ENCODE measurements around the gene SUSD5. TPM values are rescaled to one million over a fixed set of nuclear protein-coding genes. Genes with fewer than 3 reads are reported as not detected.

SUSD5 gene
- polyA plus RNA-seq (2012; rRNA removed): 0.97 and 1.2 TPM in 2 replicates
- 0.77 and 1.3 TPM in 2 replicates for polyA plus RNA-seq (2012; cell fraction: cytosol; rRNA removed)
- 0.40 and 1.2 TPM in 2 replicates for polyA plus RNA-seq (2012; cell fraction: nucleus; rRNA removed)

DNA sequence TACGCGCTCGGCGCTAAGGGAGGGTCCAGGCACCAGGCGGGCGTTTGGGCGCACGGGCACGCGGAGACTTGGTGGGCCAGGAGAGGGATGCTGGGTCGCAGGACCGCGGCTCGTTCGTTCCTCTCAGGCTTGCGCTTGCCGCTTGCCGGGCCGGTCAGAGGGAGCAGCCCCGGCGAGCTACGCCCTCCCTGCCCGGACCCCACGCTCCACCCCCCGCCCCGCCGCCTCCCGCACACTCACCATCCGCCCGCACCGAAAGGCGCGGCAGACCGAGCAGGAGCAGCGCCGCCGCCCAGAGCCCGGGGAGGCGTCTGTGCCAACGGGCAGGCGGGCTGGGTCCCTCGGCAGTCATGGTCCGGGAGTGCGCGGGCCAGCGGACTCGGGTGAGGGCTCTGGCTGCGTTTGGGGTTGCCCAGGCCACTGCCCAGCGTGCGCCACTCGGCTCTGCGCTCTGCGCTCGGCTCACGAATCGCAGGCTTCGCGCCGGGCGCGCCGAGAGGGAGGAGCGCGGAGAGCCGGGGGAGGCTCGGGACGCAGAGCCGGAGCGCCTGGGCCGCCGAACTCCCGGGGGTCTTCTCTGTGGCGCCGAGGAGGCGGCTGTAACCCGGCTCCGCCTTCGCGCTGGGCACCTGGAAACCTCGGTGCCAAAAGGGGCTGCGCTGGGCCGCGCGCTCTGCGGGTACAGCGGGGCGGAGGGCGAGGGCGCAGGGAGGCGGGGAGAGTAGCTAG lies at the start of gene SUSD5:
SUSD5 (minus strand) TSS at position 365 of the 729 bp plus-strand sequence; CDS start at position 352, 13 bp downstream.
- no peaks in the 10 kb centered on the region for H3K9me2 ChIP-seq
- H4K20me1 ChIP-seq (ENCODE audit: insufficient read depth): no peaks in the 10 kb centered on the region
- peak within 1 kb of the TSS; percentile 85 for H2AFZ ChIP-seq (ENCODE audit: low read depth)
- H3K9me3 ChIP-seq: no peaks in the 10 kb centered on the region
- H3K9ac ChIP-seq: peak within 1 kb of the TSS; percentile 52; the same call in 1 of the 2 replicates
- WGBS (ENCODE audit: low lambda C conversion rate): under 1% methylated on average over 18 of the region's 90 CpGs
- no peak within 1 kb of the TSS for H3K27ac ChIP-seq (ENCODE audit: low read depth in 2 of 2, low read length in 1 of 2)
- H3K4me2 ChIP-seq: peak within 1 kb of the TSS; percentile 87
- peak; percentile 75 for DNase-seq
- ChIA-PET CTCF (interaction anchor here (0.5 kb wide), 1 partner anchor 10 kb away, joined by 3 read pairs; no protein-coding TSS in a partner anchor), POLR2A (no interaction called here)
- H3K4me1 ChIP-seq (ENCODE audit: control insufficient read depth in 1 of 2, insufficient read depth in 2 of 2, low read depth in 1 of 2, low read length in 1 of 2): peaks cover 0 to 5% of the 10 kb centered on the region in 2 experiments; a peak in 1 of 4 replicates
- no peaks in the 10 kb centered on the region for H3K36me3 ChIP-seq (replicated peaks in 1 of 2; ENCODE audit: control insufficient read depth in 1 of 2, insufficient read depth in 2 of 2, low read length in 1 of 2)
- no peaks in the 10 kb centered on the region for H3F3A ChIP-seq (replicated peaks; ENCODE audit: insufficient read depth)
- H3K4me3 ChIP-seq (ENCODE audit: low read depth in 2 of 2, low read length in 1 of 2): peak within 1 kb of the TSS; percentile 53 to 73
- no peaks in the 10 kb centered on the region for H3K79me2 ChIP-seq (ENCODE audit: insufficient read depth)
- no peaks in the 10 kb centered on the region for H3K27me3 ChIP-seq (ENCODE audit: insufficient read depth)
- TF ChIP-seq POLR2AphosphoS5 (IDR thresholded peaks at IDR 0.05; ENCODE audit: low read depth, low read length) (no peak), TCF12 (IDR thresholded peaks at IDR 0.05) (no peak), USF2 (IDR thresholded peaks at IDR 0.05; ENCODE audit: borderline replicate concordance, low read depth, low read length) (no peak), TEAD4 (IDR thresholded peaks at IDR 0.05; ENCODE audit: borderline replicate concordance, insufficient read depth) (no peak), YY1 (IDR thresholded peaks at IDR 0.05; ENCODE audit: low read depth) (no peak), MAX (IDR thresholded peaks at IDR 0.05; ENCODE audit: low read depth) (no peak), FOXJ3 (CRISPR knock-in tag; IDR thresholded peaks at IDR 0.05) (no peak), CHD2 (IDR thresholded peaks at IDR 0.05; ENCODE audit: low read length, partially characterized antibody) (no peak), RCOR1 (IDR thresholded peaks at IDR 0.05; ENCODE audit: low read length) (no peak), NRF1 (IDR thresholded peaks at IDR 0.05; ENCODE audit: low read depth, low read length) (no peak)

DNA sequence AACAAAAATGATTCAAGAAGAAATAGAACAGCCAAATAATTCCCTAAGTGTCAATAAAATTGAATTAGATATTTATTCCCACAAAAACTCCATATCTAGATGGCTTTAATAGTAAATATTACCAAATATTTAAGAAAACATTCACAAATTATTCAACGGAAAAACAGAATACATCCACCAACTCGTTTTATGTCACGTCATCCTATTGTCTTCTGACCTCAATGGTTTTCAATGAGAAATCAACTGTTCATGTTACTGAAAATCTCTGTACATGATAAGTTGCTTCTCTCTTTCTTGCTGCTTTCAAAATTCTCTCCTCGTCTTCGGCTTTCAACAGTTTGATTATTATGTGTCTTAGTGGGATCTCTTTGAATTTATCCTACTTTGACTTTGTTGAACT lies 41.5 kb upstream of the SUSD5 start:
- Histone ChIP-seq H3K4me3 (ENCODE audit: low read depth in 2 of 2, low read length in 1 of 2) (no peak overlapping the region), H3K9me2 (no peaks in the 10 kb centered on the region)
- POLR2A ChIA-PET: no interaction called here

More for the DNA sequence above, 41.5 kb upstream of the SUSD5 start:
- WGBS (ENCODE audit: low lambda C conversion rate): 77% methylated on average over 5 of the region's 5 CpGs
- CTCF ChIA-PET: no interaction called here
- H3K9ac ChIP-seq: no peak overlapping the region
- no peaks in the 10 kb centered on the region for H3F3A ChIP-seq (replicated peaks; ENCODE audit: insufficient read depth)
- TF ChIP-seq RFX5 (IDR thresholded peaks at IDR 0.05; ENCODE audit: low read length) (no peak), NFIC (IDR thresholded peaks at IDR 0.05; ENCODE audit: borderline replicate concordance) (no peak), ELF1 (IDR thresholded peaks at IDR 0.05) (no peak), CHD2 (IDR thresholded peaks at IDR 0.05; ENCODE audit: low read length, partially characterized antibody) (no peak), SMC3 (IDR thresholded peaks at IDR 0.05; ENCODE audit: low read depth, low read length) (no peak), POLR2AphosphoS5 (IDR thresholded peaks at IDR 0.05; ENCODE audit: low read depth, low read length) (no peak), TCF12 (IDR thresholded peaks at IDR 0.05) (no peak), TEAD4 (IDR thresholded peaks at IDR 0.05; ENCODE audit: borderline replicate concordance, insufficient read depth) (no peak), SIN3A (IDR thresholded peaks at IDR 0.05; ENCODE audit: borderline replicate concordance, low read depth, low read length) (no peak), YY1 (IDR thresholded peaks at IDR 0.05; ENCODE audit: low read depth) (no peak), RAD21 (IDR thresholded peaks at IDR 0.05; ENCODE audit: low read length) (no peak), MEF2A (IDR thresholded peaks at IDR 0.05; ENCODE audit: borderline replicate concordance, low read depth) (no peak), PBX3 (IDR thresholded peaks at IDR 0.05) (no peak), RCOR1 (IDR thresholded peaks at IDR 0.05; ENCODE audit: low read length) (no peak)
- TF ChIP-seq, protein P1, sequence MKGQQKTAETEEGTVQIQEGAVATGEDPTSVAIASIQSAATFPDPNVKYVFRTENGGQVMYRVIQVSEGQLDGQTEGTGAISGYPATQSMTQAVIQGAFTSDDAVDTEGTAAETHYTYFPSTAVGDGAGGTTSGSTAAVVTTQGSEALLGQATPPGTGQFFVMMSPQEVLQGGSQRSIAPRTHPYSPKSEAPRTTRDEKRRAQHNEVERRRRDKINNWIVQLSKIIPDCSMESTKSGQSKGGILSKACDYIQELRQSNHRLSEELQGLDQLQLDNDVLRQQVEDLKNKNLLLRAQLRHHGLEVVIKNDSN (IDR thresholded peaks at IDR 0.05; ENCODE audit: borderline replicate concordance, low read depth): no peak
- H3K27me3 ChIP-seq (ENCODE audit: insufficient read depth): no peaks in the 10 kb centered on the region
- no peaks in the 10 kb centered on the region for H4K20me1 ChIP-seq (ENCODE audit: insufficient read depth)
- no peaks in the 10 kb centered on the region for H3K4me1 ChIP-seq (ENCODE audit: control insufficient read depth in 1 of 2, insufficient read depth in 2 of 2, low read depth in 1 of 2, low read length in 1 of 2)
- H3K9me3 ChIP-seq: no peaks in the 10 kb centered on the region
- DNase-seq: no peak
- H3K4me2 ChIP-seq: no peak overlapping the region
- H2AFZ ChIP-seq (ENCODE audit: low read depth): no peak overlapping the region
- no peak overlapping the region for H3K27ac ChIP-seq (ENCODE audit: low read depth in 2 of 2, low read length in 1 of 2)
- no peaks in the 10 kb centered on the region for H3K79me2 ChIP-seq (ENCODE audit: insufficient read depth)
- H3K36me3 ChIP-seq (replicated peaks in 1 of 2; ENCODE audit: control insufficient read depth in 1 of 2, insufficient read depth in 2 of 2, low read length in 1 of 2): no peaks in the 10 kb centered on the region

Measured in SK-N-SH (cell line).